Activated CD4-positive, CD25-positive, alpha-beta regulatory T cell treated with anti-CD3 and anti-CD28 coated beads, Interleukin-2, amount 50 U/mL, for 16 hours (primary cell): Measurements from ENCODE around the gene ACADVL.
"Not testable (repeated sequence)": the region's sequence is repeated elsewhere in the genome, so short reads cannot be mapped to it uniquely, and the experiment has no call there.

ENCODE experiments used
- DNase-seq: peaks from one replicate; pipeline ENCODE4 v3.0.0-alpha.2; 2020; ENCODE audit warnings: low read depth, low spot score

ACADVL gene

DNA sequence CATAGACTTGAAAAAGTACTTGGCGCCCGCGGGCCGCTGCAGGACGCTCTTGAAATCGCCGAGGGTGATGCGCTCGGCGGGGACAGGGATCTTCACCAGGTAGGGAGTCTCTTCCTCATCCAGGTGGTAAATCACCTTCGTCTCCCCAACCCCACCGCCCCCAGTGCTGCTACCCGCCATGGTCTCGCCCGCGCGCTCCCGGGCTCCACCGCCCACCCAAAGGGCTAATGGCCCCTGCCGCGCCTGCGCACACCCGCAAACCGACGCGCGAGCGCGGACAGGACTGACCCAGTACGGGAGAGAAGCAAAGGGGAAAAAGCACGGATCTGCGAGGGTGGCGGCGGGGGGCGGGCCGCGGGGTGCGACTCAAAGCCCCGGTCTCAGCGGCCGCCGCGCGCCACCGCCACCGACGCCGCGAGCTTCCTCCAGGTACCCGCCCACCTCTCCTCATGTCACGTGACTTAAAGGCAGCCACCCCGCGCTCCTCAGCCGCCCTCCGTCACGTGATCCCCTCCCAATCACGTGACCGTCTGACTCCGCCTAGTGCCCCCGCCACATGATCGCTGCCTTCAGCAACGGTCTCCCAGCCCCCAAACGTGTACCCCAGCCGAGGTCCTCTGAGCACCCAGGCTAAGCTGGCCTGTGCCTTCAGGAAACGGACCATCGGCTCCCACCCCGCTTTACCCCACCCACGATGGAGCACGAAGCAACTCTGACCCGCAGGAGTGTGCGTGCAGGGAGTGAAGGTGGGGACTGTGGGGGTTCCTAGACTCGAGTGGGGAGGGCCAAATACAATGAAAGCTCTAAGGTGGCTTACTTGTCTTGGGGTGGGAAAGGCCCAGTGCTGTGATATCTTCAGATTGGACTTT, 14.6 kb downstream of the ACADVL start, which contains the start of gene DVL2:
DVL2 (minus strand) TSS at position 435 of the 869 bp plus-strand sequence; CDS start at position 180, 255 bp downstream.
- peak; percentile 85 for DNase-seq

DNA sequence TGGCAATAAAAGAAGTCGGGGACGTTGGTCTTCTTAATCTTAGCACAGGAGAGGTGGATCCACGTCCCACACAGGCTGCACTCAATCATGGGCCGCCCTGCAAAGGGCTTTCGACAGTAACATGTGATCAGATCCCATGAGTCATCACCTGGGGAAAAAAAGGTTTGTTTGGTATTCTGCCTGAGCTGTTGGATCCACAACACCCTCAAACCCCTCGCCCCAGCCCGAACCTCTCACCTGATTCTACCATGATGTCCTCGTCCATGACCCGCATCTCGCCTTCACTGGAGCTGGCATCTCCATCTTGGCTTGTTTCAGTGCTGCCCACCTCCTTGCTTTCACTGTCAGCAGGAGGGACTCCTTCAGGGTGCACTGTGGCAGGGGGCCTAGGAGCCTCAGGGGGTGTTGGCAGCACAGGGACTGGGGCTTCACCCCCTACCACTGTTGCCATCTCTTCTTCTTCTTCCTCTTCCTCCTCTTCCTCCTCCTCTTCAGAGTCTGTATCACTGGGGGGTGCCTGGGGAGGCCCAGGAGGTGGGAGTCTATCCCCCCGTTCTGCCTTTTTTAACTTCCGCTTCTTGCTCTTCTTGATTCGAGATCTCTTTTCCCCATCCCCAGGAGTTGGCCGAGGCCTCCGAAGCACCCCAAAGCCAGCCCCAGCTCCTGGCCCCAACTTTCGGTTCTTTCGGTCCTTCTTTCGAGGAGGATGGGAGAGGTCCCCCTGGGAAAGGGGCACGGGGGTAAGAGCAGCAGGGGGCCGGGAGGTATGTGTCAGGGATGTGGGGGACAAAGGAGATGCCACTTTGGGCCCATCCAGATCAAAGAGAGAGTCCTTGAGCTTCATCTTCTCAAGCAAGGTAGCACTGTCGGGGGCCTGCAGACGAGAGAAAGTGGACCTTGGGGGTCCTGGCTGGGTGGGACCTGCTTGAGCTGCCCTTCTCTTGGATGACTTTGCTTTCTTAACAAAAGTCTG, 16.2 kb downstream of the ACADVL start:
- DNase-seq: no peak

- no peak for DNase-seq
Observed at GRCh38 chr17:7236808-7237207, 17.1 kb downstream of the ACADVL start.

DNA sequence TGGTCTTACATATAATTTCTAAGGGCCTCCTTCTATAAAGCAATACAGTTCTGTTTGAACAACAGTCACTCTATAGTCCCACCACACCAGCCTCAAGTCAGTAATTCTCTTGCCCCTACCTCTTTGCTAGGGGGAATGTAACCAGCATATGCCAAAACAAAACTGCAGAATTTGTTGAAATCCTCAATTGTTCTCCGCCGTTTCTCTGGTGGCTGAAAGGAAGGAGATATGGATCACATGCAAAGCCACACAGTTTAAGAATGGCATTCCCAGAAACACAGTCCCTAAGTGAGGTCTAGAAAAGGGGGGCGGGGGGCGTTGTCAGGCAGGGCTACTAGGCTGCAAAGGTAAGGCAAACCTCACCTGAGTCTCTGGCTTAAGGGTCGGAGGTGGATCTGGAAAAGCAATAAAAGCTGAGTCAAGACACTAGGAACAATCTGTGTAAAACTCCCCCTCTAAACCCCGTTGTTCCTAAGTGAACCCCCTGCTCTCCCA, 17.6 kb downstream of the ACADVL start:
- DNase-seq: no peak

GRCh38 chr17:7237761-7238419, 18.2 kb downstream of the ACADVL start:
- peak; percentile 72 for DNase-seq

DNA sequence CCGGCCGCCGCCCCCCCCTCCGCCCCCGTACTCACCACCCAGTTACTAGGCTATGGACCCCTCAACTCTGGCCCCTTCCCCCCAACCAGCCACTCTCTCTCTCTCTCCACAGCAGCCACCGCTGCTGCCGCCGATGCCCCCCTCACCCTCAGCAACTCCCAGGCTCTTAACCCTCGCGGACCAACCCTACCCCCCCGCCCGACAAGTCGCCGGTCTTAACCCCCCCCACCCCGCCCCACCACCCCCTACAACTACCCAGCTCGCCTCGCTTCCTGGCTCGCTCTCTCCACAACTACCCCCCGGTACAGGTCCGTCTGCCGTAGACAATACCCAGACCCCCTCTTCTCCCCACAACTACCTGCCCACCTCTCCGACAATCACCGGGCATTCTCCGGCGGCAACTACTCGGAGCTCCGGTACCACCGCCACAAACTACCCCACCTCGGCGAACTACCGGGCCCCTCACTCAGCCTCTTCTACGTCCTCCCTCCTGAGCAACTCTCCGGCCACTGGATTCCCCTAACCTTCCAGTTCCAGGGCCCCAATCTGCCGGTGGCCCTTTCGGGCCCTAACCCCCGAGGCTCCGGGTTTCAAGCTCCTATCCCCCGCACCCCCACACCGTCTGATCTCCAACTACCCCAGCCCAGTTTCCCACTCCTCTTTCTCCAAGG, 18.8 kb downstream of the ACADVL start:
- DNase-seq: no peak

- peak; percentile 94 for DNase-seq
Observed at GRCh38 chr17:7239091-7240027, 19.6 kb downstream of the ACADVL start, which contains the start of gene PHF23. TSS of gene PHF23 (minus strand) at chr17:7239457. CDS start at chr17:7239279, 178 bp downstream.

GRCh38 chr17:7240375-7240774, 20.6 kb downstream of the ACADVL start:
- DNase-seq: no peak

DNA sequence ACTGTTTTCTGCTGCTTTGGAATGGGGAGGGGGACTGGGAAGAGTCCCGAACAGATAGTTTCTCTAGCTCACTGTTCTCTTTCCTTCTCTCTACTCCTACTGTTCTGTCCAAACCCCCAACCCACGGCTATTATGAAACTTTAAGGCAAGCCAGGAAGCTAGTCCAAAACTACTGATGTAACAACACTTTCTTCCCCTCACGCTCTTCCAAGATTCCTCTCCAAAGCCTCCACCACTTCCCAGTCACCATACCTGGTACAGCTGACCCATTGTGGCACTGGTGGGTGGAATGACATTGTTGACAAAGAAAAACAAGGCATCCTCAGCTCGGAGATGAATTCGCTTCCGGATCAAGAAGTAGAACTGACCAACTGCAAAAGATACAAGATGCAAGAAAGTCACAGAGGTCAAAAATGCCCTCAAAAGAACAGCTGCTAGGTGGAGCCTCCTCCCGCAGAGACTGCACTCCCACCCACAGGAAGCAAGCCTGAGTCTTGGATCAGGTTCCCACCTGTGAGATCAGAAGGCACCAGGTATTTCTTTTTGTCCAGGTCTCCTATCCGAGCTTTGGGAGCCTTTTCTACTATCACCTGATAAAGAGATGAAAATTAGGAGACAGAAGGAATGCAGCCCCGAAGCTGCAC, 21.5 kb downstream of the ACADVL start:
- no peak for DNase-seq

DNA sequence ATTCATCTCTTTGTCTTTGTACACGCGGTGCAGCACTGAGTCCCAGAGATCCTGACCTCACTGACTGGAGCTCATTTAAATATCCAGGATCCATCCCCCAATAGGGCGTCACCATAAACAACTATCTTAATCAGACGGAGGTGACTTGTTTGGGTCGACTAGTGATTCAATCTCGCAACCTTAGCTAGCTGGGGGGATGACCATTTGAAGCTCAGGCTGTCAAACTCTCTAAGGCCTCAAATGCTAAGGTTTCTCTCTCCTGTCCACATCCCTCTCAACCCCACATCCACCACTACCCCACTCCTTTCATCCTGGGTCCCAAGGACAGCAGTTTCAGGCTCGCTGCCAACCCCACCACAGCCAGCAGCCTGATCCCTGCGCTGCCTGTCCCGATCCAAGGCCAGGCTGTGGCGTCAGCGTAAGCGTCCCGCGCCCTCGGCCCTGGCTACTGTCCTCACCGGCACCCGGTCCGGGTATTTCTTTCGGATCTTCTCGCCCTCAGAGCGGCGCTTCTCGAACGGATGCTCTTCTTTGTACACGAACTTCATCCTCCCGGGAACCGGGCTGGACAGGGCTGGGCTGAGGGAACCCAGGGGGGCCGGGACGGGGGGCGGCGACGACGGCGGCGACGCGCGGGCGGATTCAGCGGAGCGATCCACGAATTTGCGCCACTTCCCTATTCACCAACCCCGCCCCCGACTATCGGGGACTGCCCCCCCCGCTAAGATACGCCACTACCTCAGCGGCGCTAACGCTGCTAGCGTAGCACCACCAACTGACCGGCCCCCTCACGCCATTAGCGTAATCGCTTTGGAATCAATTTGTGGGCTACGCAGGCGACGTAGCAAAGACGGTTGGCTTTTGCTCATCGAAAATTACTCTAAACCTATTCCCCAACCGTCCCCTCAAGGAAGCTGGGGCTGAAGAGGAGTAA, 22.3 kb downstream of the ACADVL start, which contains the start of gene GABARAP:
GABARAP (minus strand) TSS at position 667 of the 934 bp plus-strand sequence; CDS start at position 548, 119 bp downstream.
- DNase-seq: peak; percentile 89

DNA sequence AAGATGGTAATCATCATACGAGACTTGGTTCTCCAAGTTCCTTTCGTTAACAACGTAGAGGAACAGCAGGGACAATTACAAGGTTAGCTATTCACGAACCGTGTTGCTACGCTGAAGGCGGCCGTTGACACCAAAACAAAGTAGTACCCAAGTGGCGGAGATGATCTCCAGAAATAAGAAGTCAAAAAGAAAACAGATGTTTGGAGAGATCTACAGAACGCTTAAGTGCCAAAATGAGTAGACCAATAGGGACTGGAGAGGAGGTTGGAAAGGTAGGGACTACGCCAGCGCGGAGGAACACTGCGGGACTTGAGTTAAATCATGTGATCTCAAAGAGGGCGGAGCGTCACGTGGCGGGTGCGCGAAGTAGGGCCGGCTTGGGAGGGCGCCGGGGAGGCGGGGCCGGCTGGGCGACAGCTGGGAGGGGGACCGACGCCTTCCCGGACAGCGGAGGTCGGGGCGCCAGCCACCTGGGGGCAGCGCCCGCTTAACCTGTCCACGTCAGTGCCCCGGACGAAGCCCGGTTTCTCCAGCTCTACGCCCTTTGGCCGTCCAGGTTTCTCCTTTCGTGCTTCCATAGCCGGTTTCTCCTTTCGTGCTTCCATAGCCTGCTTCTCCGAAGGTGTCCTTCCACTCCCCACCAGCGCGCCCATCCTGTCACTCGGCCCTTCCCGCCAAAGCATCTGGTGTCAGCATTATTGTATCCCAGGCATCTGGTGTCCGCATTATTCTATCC, 23.1 kb downstream of the ACADVL start:
- peak; percentile 89 for DNase-seq

GRCh38 chr17:7243453-7243729, 23.7 kb downstream of the ACADVL start:
- DNase-seq: no peak

DNA sequence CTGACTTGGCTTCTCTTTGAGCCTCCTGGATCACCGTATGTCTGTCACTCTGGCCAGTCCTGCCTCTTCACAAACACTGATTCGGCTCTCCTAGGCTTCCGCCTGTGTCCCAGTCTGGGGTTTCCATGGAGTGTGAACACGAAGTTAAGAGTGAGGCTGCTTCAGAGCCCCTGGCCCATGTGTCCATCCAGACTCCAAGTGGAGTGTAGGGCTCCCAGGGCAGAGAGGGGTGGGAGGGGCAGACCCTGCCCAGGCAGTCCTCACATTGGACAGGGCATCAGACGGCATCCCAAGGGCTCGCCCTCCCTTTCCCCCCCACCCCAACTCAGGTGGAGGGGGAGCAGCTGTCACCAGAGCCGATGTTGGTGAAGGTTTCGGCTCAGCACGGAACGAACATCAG, 24.1 kb downstream of the ACADVL start:
- not testable (repeated sequence) for DNase-seq

GRCh38 chr17:7246779-7247178, 27.0 kb downstream of the ACADVL start:
- DNase-seq: no peak

- no peak for DNase-seq
Observed at GRCh38 chr17:7248796-7249195, 29.1 kb downstream of the ACADVL start.

- no peak for DNase-seq
Observed at GRCh38 chr17:7249214-7249613, 29.5 kb downstream of the ACADVL start.

DNA sequence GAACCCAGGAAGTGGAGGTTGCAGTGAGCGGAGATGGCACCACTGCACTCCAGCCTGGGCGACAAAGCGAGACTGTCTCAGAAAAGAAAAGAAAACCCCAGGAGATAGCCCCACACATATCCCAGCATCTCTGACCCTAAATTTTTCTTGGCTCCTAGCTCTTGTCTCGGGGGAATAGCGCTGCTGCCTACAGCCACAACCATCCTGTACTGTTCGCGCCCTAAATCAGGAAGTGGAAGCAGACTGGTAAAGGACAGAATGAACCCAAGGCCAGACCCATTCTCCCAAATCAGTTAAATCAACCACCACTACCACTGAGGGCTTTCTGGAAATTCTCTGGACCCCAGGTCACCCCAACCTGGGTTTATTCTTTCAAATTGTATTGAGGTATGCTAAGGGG, 30.1 kb downstream of the ACADVL start:
- no peak for DNase-seq
